SU-DHL-6 (cell line): ENCODE measurements around the gene WWP2.

ENCODE experiments used
- H2AFZ ChIP-seq: fragments of 200-600 bp; sonication (generic); 2 replicates; pipeline ENCODE4 v1.6.1; 2014; ENCODE audit warnings: low read depth, mild to moderate bottlenecking, moderate library complexity, mixed read lengths, antibody characterized with exemption, low read length; ENCODE audit not compliant: severe bottlenecking
- H3F3A ChIP-seq: fragments of 200-600 bp; shearing (Covaris generic); 2 replicates; pipeline ENCODE4 v1.6.0; 2016; ENCODE audit warnings: antibody characterized with exemption, mild to moderate bottlenecking; ENCODE audit not compliant: insufficient read depth
- H3K27ac ChIP-seq: fragments of 200-600 bp; sonication (generic); 2 replicates; pipeline ENCODE4 v1.5.1; 2016; ENCODE audit warnings: low read depth, mild to moderate bottlenecking, low read length, moderate library complexity, mixed read lengths
- H3K27me3 ChIP-seq: fragments of 200-600 bp; sonication (generic), shearing (Covaris generic); 2 replicates; pipeline ENCODE4 v1.6.0; 2014; ENCODE audit warnings: mild to moderate bottlenecking, low read length
- H3K36me3 ChIP-seq: fragments of 200-600 bp; sonication (generic); 2 replicates; pipeline ENCODE4 v1.6.1; 2014; ENCODE audit warnings: mild to moderate bottlenecking, low read length, mixed read lengths
- H3K4me2 ChIP-seq: fragments of 300-600, 200-600 bp; shearing (Covaris generic), sonication (generic); 2 replicates; pipeline ENCODE4 v1.6.0; 2014; ENCODE audit warnings: low read length, low read depth, mild to moderate bottlenecking; ENCODE audit not compliant: poor library complexity, severe bottlenecking
- H3K4me3 ChIP-seq: fragments of 200-600 bp; sonication (generic); 2 replicates; pipeline ENCODE4 v1.5.1; 2014; ENCODE audit warnings: antibody characterized with exemption, low read length, mild to moderate bottlenecking, mixed read lengths; ENCODE audit not compliant: insufficient read depth, poor library complexity, severe bottlenecking
- H3K79me2 ChIP-seq: fragments of 200-600 bp; sonication (generic); 2 replicates; pipeline ENCODE4 v1.6.1; 2014; ENCODE audit warnings: mild to moderate bottlenecking, low read length, moderate library complexity; ENCODE audit not compliant: insufficient read depth
- H3K9ac ChIP-seq: fragments of 200-600 bp; sonication (generic); 2 replicates; pipeline ENCODE4 v1.7.0; 2014; ENCODE audit warnings: mild to moderate bottlenecking, low read length
- H3K9me2 ChIP-seq: fragments of 200-600 bp; sonication (generic); replicated peaks from 2 replicates; pipeline ENCODE4 v1.6.1; 2014; ENCODE audit warnings: low read length; ENCODE audit not compliant: insufficient read depth
- H3K9me3 ChIP-seq: fragments of 200-600 bp; sonication (generic); 2 replicates; pipeline ENCODE4 v1.6.1; 2014; ENCODE audit warnings: low read length, mixed read lengths; ENCODE audit not compliant: insufficient read depth
- H4K20me1 ChIP-seq: fragments of 200-600 bp; sonication (generic); 2 replicates; pipeline ENCODE4 v1.6.1; 2014; ENCODE audit warnings: low read depth, mild to moderate bottlenecking, antibody characterized with exemption, low read length, moderate library complexity, mixed read lengths
- CTCF ChIP-seq: fragments of 200-600 bp; sonication (generic); IDR thresholded peaks from one replicate; pipeline ENCODE4 v1.5.1; 2017; ENCODE audit warnings: antibody characterized with exemption, mild to moderate bottlenecking, low read length, moderate library complexity; ENCODE audit not compliant: insufficient read depth, poor library complexity, severe bottlenecking
- EZH2phosphoT487 ChIP-seq: fragments of 200-600 bp; sonication (generic), shearing (Covaris generic); conservative IDR thresholded peaks from 2 replicates; pipeline ENCODE4 v1.6.1; 2018; ENCODE audit warnings: mild to moderate bottlenecking, antibody characterized with exemption, low read length, moderate library complexity, mixed read lengths

The WWP2 gene

GRCh38 chr16:69744363-69745231 is 17.5 kb upstream of the WWP2 start:
- TF ChIP-seq CTCF = no peak
- no peak for TF ChIP-seq EZH2phosphoT487
- Histone ChIP-seq H3K9ac (no peak overlapping the region), H3K4me2 (no peak overlapping the region), H3K36me3 (peaks cover 23% of the 10 kb centered on the region), H3K9me2 (no peaks in the 10 kb centered on the region), H3K9me3 (no peaks in the 10 kb centered on the region), H3K27me3 (no peaks in the 10 kb centered on the region), H3K79me2 (peaks cover 3% of the 10 kb centered on the region; the same call in 1 of the 2 replicates), H4K20me1 (no peaks in the 10 kb centered on the region), H3K27ac (no peak overlapping the region), H3F3A (no peaks in the 10 kb centered on the region), H3K4me3 (no peak overlapping the region), H2AFZ (no peak overlapping the region)

GRCh38 chr16:69745232-69745612 is 16.9 kb upstream of the WWP2 start:
- no peak overlapping the region for H3K4me3 ChIP-seq
- no peaks in the 10 kb centered on the region for H3K9me2 ChIP-seq
- H4K20me1 ChIP-seq = no peaks in the 10 kb centered on the region
- no peak for TF ChIP-seq EZH2phosphoT487
- no peak for TF ChIP-seq CTCF
- no peak overlapping the region for H3K4me2 ChIP-seq
- no peak overlapping the region for H3K9ac ChIP-seq
- no peak overlapping the region for H3K27ac ChIP-seq
- H3F3A ChIP-seq = no peaks in the 10 kb centered on the region
- H2AFZ ChIP-seq = no peak overlapping the region
- no peaks in the 10 kb centered on the region for H3K27me3 ChIP-seq
- peaks cover 5% of the 10 kb centered on the region; the same call in 1 of the 2 replicates for H3K79me2 ChIP-seq
- no peaks in the 10 kb centered on the region for H3K9me3 ChIP-seq
- H3K36me3 ChIP-seq = peaks cover 24% of the 10 kb centered on the region

GRCh38 chr16:69745959-69746358 is 16.2 kb upstream of the WWP2 start:
- no peaks in the 10 kb centered on the region for H3K27me3 ChIP-seq
- H3K36me3 ChIP-seq = peaks cover 31% of the 10 kb centered on the region
- H3K9me2 ChIP-seq = no peaks in the 10 kb centered on the region
- H3K4me2 ChIP-seq = no peak overlapping the region
- no peak overlapping the region for H3K9ac ChIP-seq
- H3K9me3 ChIP-seq = no peaks in the 10 kb centered on the region
- TF ChIP-seq EZH2phosphoT487 (no peak), CTCF (no peak)
- H3K27ac ChIP-seq = no peak overlapping the region
- H4K20me1 ChIP-seq = no peaks in the 10 kb centered on the region
- H3F3A ChIP-seq = no peaks in the 10 kb centered on the region
- no peak overlapping the region for H3K4me3 ChIP-seq
- no peak overlapping the region for H2AFZ ChIP-seq
- H3K79me2 ChIP-seq = peaks cover 12% of the 10 kb centered on the region
